ENCODE data around the gene C14orf180. TPM values are rescaled to one million over a fixed set of nuclear protein-coding genes. Genes with fewer than 3 reads are reported as not detected.

C14orf180 gene
- total and polyA plus RNA-seq, 2 of the 8 experiments (the other 6 are each of a cell fraction or from before 2014, with no cell fraction given) = not detected

- no peak overlapping the region for H3K4me2 ChIP-seq (ENCODE audit: insufficient read depth in 1 of 2, low read depth in 2 of 2, low read length in 2 of 2)
- no peak overlapping the region for H3K18ac ChIP-seq (ENCODE audit: extremely low read depth, low read length)
- H2BK120ac ChIP-seq (replicated peaks; ENCODE audit: low read depth, low read length) = no peak overlapping the region
- FAIRE-seq = no peak
- no peak overlapping the region for H3K56ac ChIP-seq (replicated peaks; ENCODE audit: insufficient read length, low read depth, low read length)
- ChIA-PET POLR2A (ENCODE audit: partially characterized antibody) (no interaction called here), CTCF (ENCODE audit: partially characterized antibody) (no interaction called here)
- no peak overlapping the region for H3K27ac ChIP-seq (ENCODE audit: low read depth, low read length)
- no peak for DNase-seq (ENCODE audit: low read depth in 1 of 2, low spot score in 2 of 2)
- H2BK5ac ChIP-seq (ENCODE audit: low read depth, low read length) = no peak overlapping the region
- no peak overlapping the region for H2BK15ac ChIP-seq (ENCODE audit: low read length)
- H4K5ac ChIP-seq (ENCODE audit: insufficient read length, low read depth, low read length) = no peak overlapping the region
- no peaks in the 10 kb centered on the region for H3K27me3 ChIP-seq (replicated peaks in 1 of 4; ENCODE audit: control insufficient read depth in 3 of 4, extremely low read depth in 1 of 4, insufficient read depth in 3 of 4, low read length in 3 of 4)
- H4K91ac ChIP-seq (replicated peaks; ENCODE audit: insufficient read length, low read length) = no peak overlapping the region
- no peak overlapping the region for H2AK5ac ChIP-seq (ENCODE audit: low read depth, low read length)
- no peaks in the 10 kb centered on the region for H3K36me3 ChIP-seq (ENCODE audit: control insufficient read depth in 2 of 4, insufficient read depth in 4 of 4, low read length in 3 of 4)
- no peak overlapping the region for H3K14ac ChIP-seq (ENCODE audit: insufficient read length)
- H3K23ac ChIP-seq (ENCODE audit: insufficient read length) = no peak overlapping the region
- peaks cover 5% of the 10 kb centered on the region for H3K23me2 ChIP-seq (ENCODE audit: low read depth, low read length)
- no peaks in the 10 kb centered on the region for H3K4me1 ChIP-seq (replicated peaks in 1 of 4; ENCODE audit: control insufficient read depth in 3 of 4, insufficient read depth in 4 of 4, low read length in 3 of 4)
- no peak overlapping the region for H2AFZ ChIP-seq (ENCODE audit: low read length)
- H3K4me3 ChIP-seq (ENCODE audit: extremely low read depth in 1 of 4, insufficient read depth in 2 of 4, low read depth in 3 of 4, low read length in 4 of 4) = no peak overlapping the region
- no peak overlapping the region for H2BK12ac ChIP-seq (ENCODE audit: low read depth, low read length)
- no peak overlapping the region for H4K8ac ChIP-seq (ENCODE audit: extremely low read depth, insufficient read depth, low read length)
- no peak overlapping the region for H2BK20ac ChIP-seq (ENCODE audit: low read length)
- peaks cover 0 to 10% of the 10 kb centered on the region in 2 experiments; a peak in 3 of 4 replicates for H3K9me3 ChIP-seq (ENCODE audit: insufficient read depth in 2 of 2, low read depth in 1 of 2, low read length in 1 of 2)
- no peak overlapping the region for H3K9ac ChIP-seq (replicated peaks in 1 of 4; ENCODE audit: extremely low read depth in 1 of 4, low read depth in 3 of 4, low read length in 3 of 4)
- WGBS, 2 experiments (ENCODE audit: extremely low coverage in 1 of 2, insufficient coverage in 1 of 2, insufficient read length in 1 of 2, insufficient replicate concordance in 2 of 2, low coverage in 1 of 2, low lambda C conversion rate in 2 of 2, missing lambda C conversion rate in 1 of 2) = 98% methylated on average over 3 of the region's 3 CpGs; no CpG with 5 or more reads in 1 of the 2 experiments
- no peak overlapping the region for H3K4ac ChIP-seq (replicated peaks; ENCODE audit: insufficient read length, low read depth, low read length)
- no peaks in the 10 kb centered on the region for H3K79me1 ChIP-seq (ENCODE audit: low read depth, low read length)
- H4K20me1 ChIP-seq (replicated peaks in 1 of 2; ENCODE audit: control insufficient read depth in 1 of 2, insufficient read depth in 2 of 2, low read length in 2 of 2) = peaks cover 0 to 4% of the 10 kb centered on the region in 2 experiments
- H3K79me2 ChIP-seq (ENCODE audit: control insufficient read depth in 1 of 2, insufficient read depth in 2 of 2, low read length in 2 of 2) = no peaks in the 10 kb centered on the region
- TF ChIP-seq JUND (IDR thresholded peaks at IDR 0.05; ENCODE audit: low read length) (no peak), SP1 (IDR thresholded peaks at IDR 0.05; ENCODE audit: low read depth, low read length) (no peak), BACH1 (IDR thresholded peaks at IDR 0.05; ENCODE audit: low read length) (no peak), POLR2A (IDR thresholded peaks at IDR 0.05; ENCODE audit: control extremely low read depth in 1 of 2, low read depth in 2 of 2, low read length in 2 of 2) (no peak), EGR1 (IDR thresholded peaks at IDR 0.05; ENCODE audit: borderline replicate concordance, low read depth, low read length) (no peak), RBBP5 (IDR thresholded peaks at IDR 0.05; ENCODE audit: borderline replicate concordance, low read depth, low read length) (no peak), CTBP2 (IDR thresholded peaks at IDR 0.05; ENCODE audit: borderline replicate concordance, insufficient read depth, insufficient read length, low read length) (no peak), SP2 (IDR thresholded peaks at IDR 0.05; ENCODE audit: low read length) (no peak), GABPA (IDR thresholded peaks at IDR 0.05; ENCODE audit: borderline replicate concordance, insufficient read depth, low read length) (no peak), SP4 (IDR thresholded peaks at IDR 0.05; ENCODE audit: low read length) (no peak), SRF (IDR thresholded peaks at IDR 0.05; ENCODE audit: low read depth, low read length) (no peak), RXRA (IDR thresholded peaks at IDR 0.05; ENCODE audit: insufficient read depth, low read depth, low read length) (no peak), CBX5 (IDR thresholded peaks at IDR 0.05; ENCODE audit: low read depth, low read length) (no peak), TAF7 (optimal IDR thresholded peaks at IDR 0.05; ENCODE audit: borderline replicate concordance, low read depth, low read length) (no peak), HDAC6 (IDR thresholded peaks at IDR 0.05; ENCODE audit: low read depth, low read length) (no peak)
- TF ChIP-seq, protein P1, sequence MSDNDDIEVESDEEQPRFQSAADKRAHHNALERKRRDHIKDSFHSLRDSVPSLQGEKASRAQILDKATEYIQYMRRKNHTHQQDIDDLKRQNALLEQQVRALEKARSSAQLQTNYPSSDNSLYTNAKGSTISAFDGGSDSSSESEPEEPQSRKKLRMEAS (IDR thresholded peaks at IDR 0.05) = no peak
Measured at GRCh38 chr14:104532191-104532555, 47.4 kb upstream of the C14orf180 start.
